HFFc6 (cell line): ENCODE data around the gene OTUB2. TPM values are rescaled to one million over a fixed set of nuclear protein-coding genes. Genes with fewer than 3 reads are reported as not detected.
A peak's percentile ranks its signal among the peaks of the same experiment; 100 is the strongest.

Experiments
- DNase-seq: peaks from one replicate; pipeline ENCODE4 v3.0.0-alpha.2; 2018
- H3K27ac Mint-ChIP-seq: 2 replicates; pipeline ENCODE4 v1.8.0; 2020; ENCODE audit warnings: mild to moderate bottlenecking, mixed read lengths
- H3K27me3 Mint-ChIP-seq: 2 replicates; pipeline ENCODE4 v1.8.0; 2021; ENCODE audit warnings: mild to moderate bottlenecking, moderate library complexity, mixed read lengths; ENCODE audit not compliant: insufficient read depth
- H3K36me3 Mint-ChIP-seq: 2 replicates; pipeline ENCODE4 v1.8.0; 2021; ENCODE audit warnings: low read depth, mixed read lengths
- H3K4me1 Mint-ChIP-seq: 2 replicates; pipeline ENCODE4 v1.8.0; 2020; ENCODE audit warnings: low read depth, mixed read lengths
- H3K4me3 Mint-ChIP-seq: 2 replicates; pipeline ENCODE4 v1.8.0; 2020; ENCODE audit warnings: mild to moderate bottlenecking, moderate library complexity, mixed read lengths
- H3K9me3 Mint-ChIP-seq: 2 replicates; pipeline ENCODE4 v1.8.0; 2020; ENCODE audit warnings: mild to moderate bottlenecking, mixed read lengths
- total RNA-seq, 6 experiments: library from RNA; stranded (reverse); fragmentation: NEBNext Ultra II Directional; extraction: Animal tissue kit (Norgen Biotek cat#: 25700); gene quantifications; 2 replicates in 1 of 6; 3 replicates in 5 of 6; pipeline ENCODE4 v1.2.3, GENCODE V29; 2021
- TF ChIP-seq, protein P1 (sequence below): fragments of 200-600 bp; sonication (generic); IDR thresholded peaks from 2 replicates; pipeline ENCODE4 v1.5.0; 2021; ENCODE audit warnings: antibody characterized with exemption, mild to moderate bottlenecking

OTUB2 gene
- total RNA-seq, 6 experiments from 2014 or later: 0.77 to 1.8 (median 1.2) TPM

DNA sequence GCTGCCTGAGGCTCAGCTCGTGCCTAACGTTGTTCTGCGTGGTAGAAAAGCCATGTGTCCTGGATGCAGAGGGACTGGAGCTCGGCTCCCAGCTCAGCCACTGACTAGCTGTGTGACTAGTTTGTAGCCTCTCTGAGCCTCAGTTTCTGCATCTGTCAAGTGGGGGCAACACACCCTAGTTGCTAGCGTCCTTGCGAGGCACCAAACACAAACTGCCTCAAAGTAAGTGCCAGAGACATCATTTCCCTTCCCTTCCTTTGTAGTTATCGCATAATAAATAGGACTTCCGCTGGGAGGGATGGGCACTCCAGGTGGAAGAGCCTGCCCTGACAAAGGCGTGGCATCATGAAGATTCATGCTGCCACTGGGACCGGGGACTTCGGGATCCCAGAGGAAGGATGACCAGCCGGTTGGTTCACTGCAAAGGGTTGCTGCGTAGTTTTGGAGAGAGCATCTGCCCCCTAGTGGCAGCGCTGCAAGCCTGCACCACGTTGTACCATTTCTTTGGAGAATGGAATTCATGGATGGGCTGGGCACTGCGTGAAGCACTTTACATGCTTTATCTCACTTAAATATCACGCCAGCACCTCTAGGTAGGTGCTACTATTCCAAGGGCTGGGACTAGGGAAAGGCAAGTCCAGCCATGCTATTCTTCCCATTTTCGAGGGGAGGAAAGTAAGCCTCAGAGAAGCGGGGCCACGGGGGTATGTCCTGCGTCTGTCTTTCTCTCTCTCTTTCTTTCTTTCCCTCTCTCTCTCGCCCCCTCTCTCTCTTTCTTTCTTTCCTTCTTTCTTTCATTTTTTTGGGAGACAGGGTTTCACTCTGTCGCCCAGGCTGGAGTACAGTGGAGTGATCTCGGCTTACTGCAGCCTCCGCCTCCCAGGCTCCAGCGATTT lies 24.4 kb upstream of the OTUB2 start:
- Mint-ChIP-seq H3K9me3 (no peaks in the 10 kb centered on the region), H3K36me3 (no peaks in the 10 kb centered on the region), H3K4me3 (peak overlapping the region; percentile 13; the same call in 1 of the 2 replicates), H3K27ac (no peak overlapping the region; the same call in 1 of the 2 replicates), H3K4me1 (peaks cover 6% of the 10 kb centered on the region), H3K27me3 (peaks cover 12% of the 10 kb centered on the region)
- TF ChIP-seq, protein P1, sequence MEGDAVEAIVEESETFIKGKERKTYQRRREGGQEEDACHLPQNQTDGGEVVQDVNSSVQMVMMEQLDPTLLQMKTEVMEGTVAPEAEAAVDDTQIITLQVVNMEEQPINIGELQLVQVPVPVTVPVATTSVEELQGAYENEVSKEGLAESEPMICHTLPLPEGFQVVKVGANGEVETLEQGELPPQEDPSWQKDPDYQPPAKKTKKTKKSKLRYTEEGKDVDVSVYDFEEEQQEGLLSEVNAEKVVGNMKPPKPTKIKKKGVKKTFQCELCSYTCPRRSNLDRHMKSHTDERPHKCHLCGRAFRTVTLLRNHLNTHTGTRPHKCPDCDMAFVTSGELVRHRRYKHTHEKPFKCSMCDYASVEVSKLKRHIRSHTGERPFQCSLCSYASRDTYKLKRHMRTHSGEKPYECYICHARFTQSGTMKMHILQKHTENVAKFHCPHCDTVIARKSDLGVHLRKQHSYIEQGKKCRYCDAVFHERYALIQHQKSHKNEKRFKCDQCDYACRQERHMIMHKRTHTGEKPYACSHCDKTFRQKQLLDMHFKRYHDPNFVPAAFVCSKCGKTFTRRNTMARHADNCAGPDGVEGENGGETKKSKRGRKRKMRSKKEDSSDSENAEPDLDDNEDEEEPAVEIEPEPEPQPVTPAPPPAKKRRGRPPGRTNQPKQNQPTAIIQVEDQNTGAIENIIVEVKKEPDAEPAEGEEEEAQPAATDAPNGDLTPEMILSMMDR: peak; percentile 99
- peak; percentile 59 for DNase-seq

DNA sequence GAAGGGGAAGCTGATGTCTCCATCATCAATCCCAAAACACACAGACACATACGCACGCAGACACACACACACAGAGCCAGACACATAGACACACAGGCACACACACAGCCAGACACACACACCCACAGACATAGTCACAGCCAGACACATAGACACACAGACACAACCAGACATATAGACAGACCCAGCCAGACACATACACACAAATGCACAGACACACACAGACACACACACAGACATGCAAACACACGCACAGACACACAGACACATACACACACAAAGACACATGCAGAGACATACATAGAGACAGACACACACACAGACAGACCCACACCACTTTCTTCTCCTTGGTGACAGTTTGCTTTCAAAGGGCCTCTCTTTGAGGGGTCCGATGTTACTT lies 22.7 kb upstream of the OTUB2 start:
- Mint-ChIP-seq H3K27me3 (peaks cover 15% of the 10 kb centered on the region), H3K27ac (no peak overlapping the region), H3K9me3 (no peaks in the 10 kb centered on the region), H3K4me1 (peaks cover 6% of the 10 kb centered on the region), H3K36me3 (no peaks in the 10 kb centered on the region), H3K4me3 (no peak overlapping the region)
- no peak for DNase-seq
- TF ChIP-seq, protein P1: no peak

DNA sequence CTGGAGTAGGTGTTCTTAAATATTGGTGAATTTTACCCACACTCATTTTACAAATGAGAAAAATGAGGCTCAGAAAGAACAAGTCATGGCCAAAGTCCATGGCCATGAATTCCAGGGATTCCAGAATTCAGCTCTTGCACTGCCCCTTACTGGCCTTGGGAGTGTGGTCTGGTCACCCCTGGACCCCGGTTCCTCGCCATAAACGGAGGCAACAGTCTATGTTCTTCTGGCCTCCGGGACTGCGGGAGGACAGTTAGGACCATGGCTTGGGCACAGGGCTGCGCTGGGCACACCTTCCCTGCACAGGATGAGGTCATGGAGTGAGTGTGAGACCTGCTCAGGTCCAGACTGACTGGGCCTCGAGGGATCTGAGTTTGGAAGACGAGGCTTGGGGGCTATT lies 22.1 kb upstream of the OTUB2 start:
- peaks cover 15% of the 10 kb centered on the region for H3K27me3 Mint-ChIP-seq
- H3K36me3 Mint-ChIP-seq: no peaks in the 10 kb centered on the region
- peaks cover 6% of the 10 kb centered on the region for H3K4me1 Mint-ChIP-seq
- H3K4me3 Mint-ChIP-seq: no peak overlapping the region
- TF ChIP-seq, protein P1: no peak
- no peaks in the 10 kb centered on the region for H3K9me3 Mint-ChIP-seq
- no peak for DNase-seq
- no peak overlapping the region for H3K27ac Mint-ChIP-seq

DNA sequence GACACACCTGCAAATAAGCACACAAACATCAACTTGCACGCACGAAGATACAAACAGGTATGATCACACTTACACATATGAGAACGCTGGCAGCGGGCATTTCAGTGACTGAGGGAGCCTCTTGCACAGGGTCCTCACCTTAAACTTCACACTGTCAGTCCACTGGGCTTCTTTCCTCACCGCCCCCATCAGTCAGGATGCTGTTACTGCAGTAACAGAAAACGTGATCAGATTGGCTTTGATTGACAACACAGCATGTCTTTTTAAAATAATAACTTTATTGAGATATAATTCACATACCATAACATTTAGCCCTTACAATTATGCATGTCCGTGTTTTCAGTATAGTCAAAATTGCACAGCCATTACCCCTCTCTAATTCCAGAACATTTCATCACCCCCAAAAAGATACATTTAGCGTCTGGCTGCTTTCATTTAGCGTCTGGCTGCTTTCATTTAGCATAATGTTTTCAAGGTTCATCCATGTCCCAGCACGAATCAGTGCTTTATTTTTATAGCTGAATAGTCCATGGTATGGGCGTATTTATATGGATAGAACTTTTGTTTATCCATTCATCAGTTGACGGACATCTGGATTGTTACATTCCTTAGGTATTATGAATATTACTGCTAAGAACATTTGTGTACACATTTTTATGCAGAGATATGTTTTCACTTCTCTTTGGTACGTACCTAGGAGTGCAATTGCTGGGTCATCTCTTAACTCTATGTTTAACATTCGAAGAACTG lies 20.6 kb upstream of the OTUB2 start:
- H3K4me1 Mint-ChIP-seq: peaks cover 13% of the 10 kb centered on the region
- peaks cover 14% of the 10 kb centered on the region for H3K27me3 Mint-ChIP-seq
- H3K9me3 Mint-ChIP-seq: no peaks in the 10 kb centered on the region
- no peak for DNase-seq
- TF ChIP-seq, protein P1: peak; percentile 72
- H3K27ac Mint-ChIP-seq: no peak overlapping the region
- H3K36me3 Mint-ChIP-seq: no peaks in the 10 kb centered on the region
- H3K4me3 Mint-ChIP-seq: no peak overlapping the region

DNA sequence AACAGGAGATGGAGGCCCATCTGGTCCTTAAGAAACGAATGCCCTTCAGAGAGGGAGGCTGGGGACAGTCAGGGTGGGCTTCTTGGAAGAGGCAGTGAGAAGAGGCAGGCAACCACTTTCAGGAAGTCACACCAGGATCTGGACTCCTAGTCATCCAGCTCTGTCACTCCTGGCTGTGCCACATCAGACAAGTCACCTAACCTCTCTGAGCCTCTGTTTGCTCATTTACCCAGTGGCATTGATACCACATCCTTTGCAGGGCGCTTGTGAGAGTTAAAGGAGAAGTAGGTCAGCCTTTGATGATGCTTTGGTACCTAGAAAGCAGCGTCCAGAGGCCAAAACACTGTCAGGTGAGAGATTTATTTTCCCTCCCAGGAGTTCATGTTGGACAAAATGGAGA lies 17.9 kb upstream of the OTUB2 start:
- TF ChIP-seq, protein P1: no peak
- H3K36me3 Mint-ChIP-seq: no peaks in the 10 kb centered on the region
- H3K4me1 Mint-ChIP-seq: peaks cover 17% of the 10 kb centered on the region
- no peaks in the 10 kb centered on the region for H3K9me3 Mint-ChIP-seq
- H3K4me3 Mint-ChIP-seq: no peak overlapping the region
- no peak for DNase-seq
- H3K27ac Mint-ChIP-seq: no peak overlapping the region
- H3K27me3 Mint-ChIP-seq: peaks cover 12% of the 10 kb centered on the region
